ENCODE data around the gene STAT5A.

GRCh38 chr17:42313389-42313772 is 25.1 kb downstream of the STAT5A start:
- TF ChIP-seq CTCF (IDR thresholded peaks at IDR 0.05; ENCODE audit: borderline replicate concordance, extremely low read depth, low read length, poor library complexity, severe bottlenecking) = no peak
- no peak for TF ChIP-seq EZH2 (IDR thresholded peaks at IDR 0.05; ENCODE audit: borderline replicate concordance, low read depth, low read length, severe bottlenecking)

Measured in DND-41 (cell line).